ENCODE data around the gene EDEM3.

- TF ChIP-seq CTCF (IDR thresholded peaks at IDR 0.05), result no peak
- TF ChIP-seq POLR2A (IDR thresholded peaks at IDR 0.05), result no peak
Measured at GRCh38 chr1:184648160-184648855, 106.3 kb downstream of the EDEM3 start.
